SU-DHL-6 (cell line): ENCODE measurements around the gene PAGE2.

Source experiments
- EZH2phosphoT487 ChIP-seq: fragments of 200-600 bp; sonication (generic), shearing (Covaris generic); conservative IDR thresholded peaks from 2 replicates; pipeline ENCODE4 v1.6.1; 2018; ENCODE audit warnings: mild to moderate bottlenecking, antibody characterized with exemption, low read length, moderate library complexity, mixed read lengths
- TF ChIP-seq, protein P1 (sequence below): fragments of 200-600 bp; sonication (generic); IDR thresholded peaks from one replicate; pipeline ENCODE4 v1.5.1; 2017; ENCODE audit warnings: antibody characterized with exemption, mild to moderate bottlenecking, low read length, moderate library complexity; ENCODE audit not compliant: insufficient read depth, poor library complexity, severe bottlenecking

DNA sequence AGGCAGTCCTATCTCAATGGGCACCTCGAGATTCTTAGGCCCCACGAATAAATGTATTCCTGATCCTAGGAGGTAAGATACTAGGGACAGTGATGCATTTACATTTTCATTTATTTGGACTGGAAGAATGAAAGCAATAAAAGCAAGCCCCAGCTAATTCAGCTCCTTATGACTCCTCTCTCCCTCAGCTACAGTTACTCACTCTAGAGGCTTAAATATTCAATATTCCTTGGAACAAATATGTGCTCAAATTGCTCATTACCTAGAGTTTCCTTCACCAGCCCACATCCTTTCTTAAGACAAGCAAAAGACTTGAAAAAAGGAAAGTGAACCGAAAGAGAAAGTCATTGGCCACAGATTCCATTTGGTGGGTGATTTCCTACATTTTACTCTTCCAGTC lies 13.9 kb downstream of the PAGE2 start:
- TF ChIP-seq, protein P1, sequence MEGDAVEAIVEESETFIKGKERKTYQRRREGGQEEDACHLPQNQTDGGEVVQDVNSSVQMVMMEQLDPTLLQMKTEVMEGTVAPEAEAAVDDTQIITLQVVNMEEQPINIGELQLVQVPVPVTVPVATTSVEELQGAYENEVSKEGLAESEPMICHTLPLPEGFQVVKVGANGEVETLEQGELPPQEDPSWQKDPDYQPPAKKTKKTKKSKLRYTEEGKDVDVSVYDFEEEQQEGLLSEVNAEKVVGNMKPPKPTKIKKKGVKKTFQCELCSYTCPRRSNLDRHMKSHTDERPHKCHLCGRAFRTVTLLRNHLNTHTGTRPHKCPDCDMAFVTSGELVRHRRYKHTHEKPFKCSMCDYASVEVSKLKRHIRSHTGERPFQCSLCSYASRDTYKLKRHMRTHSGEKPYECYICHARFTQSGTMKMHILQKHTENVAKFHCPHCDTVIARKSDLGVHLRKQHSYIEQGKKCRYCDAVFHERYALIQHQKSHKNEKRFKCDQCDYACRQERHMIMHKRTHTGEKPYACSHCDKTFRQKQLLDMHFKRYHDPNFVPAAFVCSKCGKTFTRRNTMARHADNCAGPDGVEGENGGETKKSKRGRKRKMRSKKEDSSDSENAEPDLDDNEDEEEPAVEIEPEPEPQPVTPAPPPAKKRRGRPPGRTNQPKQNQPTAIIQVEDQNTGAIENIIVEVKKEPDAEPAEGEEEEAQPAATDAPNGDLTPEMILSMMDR: no peak
- no peak for TF ChIP-seq EZH2phosphoT487
